ENCODE data around the gene PDE9A. TPM values are rescaled to one million over a fixed set of nuclear protein-coding genes. Genes with fewer than 3 reads are reported as not detected.
A peak's percentile ranks its signal among the peaks of the same experiment; 100 is the strongest.

Gene PDE9A
- total RNA-seq, 2 experiments from 2014 or later = 6.5 to 7.7 TPM

GRCh38 chr21:42677339-42678321 lies 24.2 kb downstream of the PDE9A start:
- no peak overlapping the region for H3K4me3 Mint-ChIP-seq
- H3K27me3 Mint-ChIP-seq = no peaks in the 10 kb centered on the region
- H3K27ac Mint-ChIP-seq = no peak overlapping the region
- DNase-seq = no peak
- no peaks in the 10 kb centered on the region for H3K36me3 Mint-ChIP-seq
- H3K4me1 Mint-ChIP-seq = peaks cover 35% of the 10 kb centered on the region
- no peaks in the 10 kb centered on the region for H3K9me3 Mint-ChIP-seq

GRCh38 chr21:42678618-42679295 lies 25.3 kb downstream of the PDE9A start:
- no peak for DNase-seq
- H3K9me3 Mint-ChIP-seq = no peaks in the 10 kb centered on the region
- peaks cover 46% of the 10 kb centered on the region for H3K4me1 Mint-ChIP-seq
- H3K4me3 Mint-ChIP-seq = no peak overlapping the region
- H3K36me3 Mint-ChIP-seq = no peaks in the 10 kb centered on the region
- H3K27me3 Mint-ChIP-seq = no peaks in the 10 kb centered on the region
- H3K27ac Mint-ChIP-seq = no peak overlapping the region

GRCh38 chr21:42679319-42680057 lies 26.1 kb downstream of the PDE9A start:
- Mint-ChIP-seq H3K9me3 (no peaks in the 10 kb centered on the region), H3K27me3 (no peaks in the 10 kb centered on the region), H3K4me3 (no peak overlapping the region), H3K4me1 (peaks cover 53% of the 10 kb centered on the region), H3K27ac (no peak overlapping the region), H3K36me3 (no peaks in the 10 kb centered on the region)
- DNase-seq = no peak

GRCh38 chr21:42680058-42680330 lies 26.6 kb downstream of the PDE9A start:
- Mint-ChIP-seq H3K27ac (no peak overlapping the region), H3K9me3 (no peaks in the 10 kb centered on the region), H3K4me3 (no peak overlapping the region)

GRCh38 chr21:42680429-42680828 lies 27.0 kb downstream of the PDE9A start:
- peaks cover 58% of the 10 kb centered on the region for H3K4me1 Mint-ChIP-seq
- H3K9me3 Mint-ChIP-seq = no peaks in the 10 kb centered on the region
- H3K36me3 Mint-ChIP-seq = no peaks in the 10 kb centered on the region
- no peak overlapping the region for H3K4me3 Mint-ChIP-seq
- no peak for DNase-seq
- no peaks in the 10 kb centered on the region for H3K27me3 Mint-ChIP-seq
- H3K27ac Mint-ChIP-seq = no peak overlapping the region

More at GRCh38 chr21:42680058-42680330, 26.6 kb downstream of the PDE9A start:
- H3K4me1 Mint-ChIP-seq = peaks cover 57% of the 10 kb centered on the region
- H3K27me3 Mint-ChIP-seq = no peaks in the 10 kb centered on the region
- DNase-seq = no peak
- H3K36me3 Mint-ChIP-seq = no peaks in the 10 kb centered on the region

- Mint-ChIP-seq H3K4me3 (no peak overlapping the region), H3K9me3 (no peaks in the 10 kb centered on the region), H3K4me1 (peaks cover 58% of the 10 kb centered on the region), H3K36me3 (no peaks in the 10 kb centered on the region), H3K27ac (peak overlapping the region; percentile 43), H3K27me3 (no peaks in the 10 kb centered on the region)
- DNase-seq = no peak
Measured at GRCh38 chr21:42681296-42682206, 28.1 kb downstream of the PDE9A start.

GRCh38 chr21:42682661-42683210 lies 29.3 kb downstream of the PDE9A start:
- H3K36me3 Mint-ChIP-seq = no peaks in the 10 kb centered on the region
- H3K27me3 Mint-ChIP-seq = no peaks in the 10 kb centered on the region
- DNase-seq = no peak
- H3K4me3 Mint-ChIP-seq = no peak overlapping the region
- no peaks in the 10 kb centered on the region for H3K9me3 Mint-ChIP-seq
- no peak overlapping the region for H3K27ac Mint-ChIP-seq
- peaks cover 52% of the 10 kb centered on the region for H3K4me1 Mint-ChIP-seq

GRCh38 chr21:42683371-42684108 lies 30.1 kb downstream of the PDE9A start:
- Mint-ChIP-seq H3K4me3 (peak overlapping the region; percentile 69), H3K27ac (peak overlapping the region; percentile 91), H3K27me3 (no peaks in the 10 kb centered on the region), H3K9me3 (no peaks in the 10 kb centered on the region), H3K4me1 (peaks cover 44% of the 10 kb centered on the region), H3K36me3 (no peaks in the 10 kb centered on the region)
- no peak for DNase-seq

GRCh38 chr21:42684109-42684916 lies 30.9 kb downstream of the PDE9A start:
- H3K9me3 Mint-ChIP-seq = no peaks in the 10 kb centered on the region
- peak; percentile 50 for DNase-seq
- no peaks in the 10 kb centered on the region for H3K27me3 Mint-ChIP-seq
- H3K4me1 Mint-ChIP-seq = peaks cover 40% of the 10 kb centered on the region
- H3K27ac Mint-ChIP-seq = peak overlapping the region; percentile 91
- peak overlapping the region; percentile 69 for H3K4me3 Mint-ChIP-seq
- no peaks in the 10 kb centered on the region for H3K36me3 Mint-ChIP-seq

- peak overlapping the region; percentile 91 for H3K27ac Mint-ChIP-seq
- H3K9me3 Mint-ChIP-seq = no peaks in the 10 kb centered on the region
- DNase-seq = peak; percentile 21
- H3K27me3 Mint-ChIP-seq = no peaks in the 10 kb centered on the region
- no peak overlapping the region for H3K4me3 Mint-ChIP-seq
- no peaks in the 10 kb centered on the region for H3K36me3 Mint-ChIP-seq
- peaks cover 40% of the 10 kb centered on the region for H3K4me1 Mint-ChIP-seq
Measured at GRCh38 chr21:42685036-42685435, 31.6 kb downstream of the PDE9A start.

GRCh38 chr21:42685954-42686500 lies 32.6 kb downstream of the PDE9A start:
- H3K4me1 Mint-ChIP-seq = peaks cover 39% of the 10 kb centered on the region
- no peak overlapping the region for H3K4me3 Mint-ChIP-seq
- no peaks in the 10 kb centered on the region for H3K36me3 Mint-ChIP-seq
- DNase-seq = no peak
- no peaks in the 10 kb centered on the region for H3K9me3 Mint-ChIP-seq
- no peaks in the 10 kb centered on the region for H3K27me3 Mint-ChIP-seq
- H3K27ac Mint-ChIP-seq = no peak overlapping the region

GRCh38 chr21:42687796-42688195 lies 34.4 kb downstream of the PDE9A start:
- Mint-ChIP-seq H3K4me3 (no peak overlapping the region), H3K27ac (peak overlapping the region; percentile 3), H3K36me3 (no peaks in the 10 kb centered on the region), H3K9me3 (no peaks in the 10 kb centered on the region), H3K4me1 (peaks cover 22% of the 10 kb centered on the region), H3K27me3 (no peaks in the 10 kb centered on the region)
- DNase-seq = no peak
